ENCODE measurements around the gene HDGFL3. TPM values are rescaled to one million over a fixed set of nuclear protein-coding genes. Genes with fewer than 3 reads are reported as not detected.

The HDGFL3 gene
- total RNA-seq, 1 donor from 2014 or later, result 84.3 TPM

GRCh38 chr15:83190450-83190849 is 17.2 kb downstream of the HDGFL3 start:
- TF ChIP-seq CTCF (IDR thresholded peaks at IDR 0.05), result no peak
- peaks cover 1% of the 10 kb centered on the region for H3K36me3 Mint-ChIP-seq (ENCODE audit: low read depth)
- H3K4me3 Mint-ChIP-seq (ENCODE audit: unreplicated experiment), result no peak overlapping the region
- peaks cover 39% of the 10 kb centered on the region for H3K4me1 Mint-ChIP-seq (ENCODE audit: low read depth)
- no peak for DNase-seq (ENCODE audit: low spot score)
- no peak overlapping the region for H3K27ac Mint-ChIP-seq (ENCODE audit: unreplicated experiment)
- peaks cover 4% of the 10 kb centered on the region for H3K9me3 Mint-ChIP-seq (ENCODE audit: low read depth)
- H3K27me3 Mint-ChIP-seq (ENCODE audit: low read depth), result no peaks in the 10 kb centered on the region

GRCh38 chr15:83185561-83185960 is 22.1 kb downstream of the HDGFL3 start:
- H3K27ac Mint-ChIP-seq (ENCODE audit: unreplicated experiment), result no peak overlapping the region
- TF ChIP-seq CTCF (IDR thresholded peaks at IDR 0.05), result no peak

GRCh38 chr15:83178869-83179325 is 28.7 kb downstream of the HDGFL3 start:
- TF ChIP-seq CTCF (IDR thresholded peaks at IDR 0.05), result no peak

More at GRCh38 chr15:83185561-83185960, 22.1 kb downstream of the HDGFL3 start:
- H3K4me3 Mint-ChIP-seq (ENCODE audit: unreplicated experiment), result no peak overlapping the region
- no peaks in the 10 kb centered on the region for H3K27me3 Mint-ChIP-seq (ENCODE audit: low read depth)
- no peak for DNase-seq (ENCODE audit: low spot score)
- H3K36me3 Mint-ChIP-seq (ENCODE audit: low read depth), result peaks cover 1% of the 10 kb centered on the region
- H3K4me1 Mint-ChIP-seq (ENCODE audit: low read depth), result peaks cover 4% of the 10 kb centered on the region
- peaks cover 2% of the 10 kb centered on the region for H3K9me3 Mint-ChIP-seq (ENCODE audit: low read depth)

GRCh38 chr15:83178390-83178789 is 29.2 kb downstream of the HDGFL3 start:
- no peak overlapping the region for H3K4me3 Mint-ChIP-seq (ENCODE audit: unreplicated experiment)
- no peak for TF ChIP-seq CTCF (IDR thresholded peaks at IDR 0.05)
- no peak overlapping the region for H3K27ac Mint-ChIP-seq (ENCODE audit: unreplicated experiment)
- H3K4me1 Mint-ChIP-seq (ENCODE audit: low read depth), result peaks cover 11% of the 10 kb centered on the region
- DNase-seq (ENCODE audit: low spot score), result no peak
- no peaks in the 10 kb centered on the region for H3K9me3 Mint-ChIP-seq (ENCODE audit: low read depth)
- H3K36me3 Mint-ChIP-seq (ENCODE audit: low read depth), result no peaks in the 10 kb centered on the region
- H3K27me3 Mint-ChIP-seq (ENCODE audit: low read depth), result no peaks in the 10 kb centered on the region

More at GRCh38 chr15:83178869-83179325, 28.7 kb downstream of the HDGFL3 start:
- DNase-seq (ENCODE audit: low spot score), result no peak
- Mint-ChIP-seq H3K9me3 (ENCODE audit: low read depth) (no peaks in the 10 kb centered on the region), H3K4me1 (ENCODE audit: low read depth) (peaks cover 11% of the 10 kb centered on the region), H3K4me3 (ENCODE audit: unreplicated experiment) (no peak overlapping the region), H3K27me3 (ENCODE audit: low read depth) (no peaks in the 10 kb centered on the region), H3K27ac (ENCODE audit: unreplicated experiment) (no peak overlapping the region), H3K36me3 (ENCODE audit: low read depth) (no peaks in the 10 kb centered on the region)

GRCh38 chr15:83174891-83175290 is 32.7 kb downstream of the HDGFL3 start:
- DNase-seq (ENCODE audit: low spot score), result no peak
- Mint-ChIP-seq H3K4me3 (ENCODE audit: unreplicated experiment) (no peak overlapping the region), H3K27ac (ENCODE audit: unreplicated experiment) (no peak overlapping the region), H3K27me3 (ENCODE audit: low read depth) (no peaks in the 10 kb centered on the region), H3K9me3 (ENCODE audit: low read depth) (peaks cover 6% of the 10 kb centered on the region), H3K36me3 (ENCODE audit: low read depth) (no peaks in the 10 kb centered on the region), H3K4me1 (ENCODE audit: low read depth) (peaks cover 20% of the 10 kb centered on the region)
- no peak for TF ChIP-seq CTCF (IDR thresholded peaks at IDR 0.05)
